ENCODE data around the gene SNX19. TPM values are rescaled to one million over a fixed set of nuclear protein-coding genes. Genes with fewer than 3 reads are reported as not detected.
A peak's percentile ranks its signal among the peaks of the same experiment; 100 is the strongest.

The SNX19 gene
- total RNA-seq, 2 donors from 2014 or later, result 102 to 126 TPM

GRCh38 chr11:130873761-130874160 is 42.5 kb downstream of the SNX19 start:
- no peak for TF ChIP-seq CTCF (IDR thresholded peaks at IDR 0.05)
- Histone ChIP-seq H3K9me3 (no peaks in the 10 kb centered on the region), H3K4me1 (ENCODE audit: control insufficient read depth in 1 of 2, low read depth in 2 of 2) (peaks cover 22 to 62% of the 10 kb centered on the region in 2 donors), H3K4me3 (no peak overlapping the region), H3K27ac (peak overlapping the region; percentile 93 to 94), H3K27me3 (replicated peaks; ENCODE audit: insufficient read depth) (no peaks in the 10 kb centered on the region), H3K36me3 (peaks cover 22% of the 10 kb centered on the region)
- no peak for ATAC-seq (ENCODE audit: insufficient number of reproducible peaks, low FRiP score, low read depth)
- no peak for DNase-seq (ENCODE audit: low spot score)

GRCh38 chr11:130872981-130873380 is 43.3 kb downstream of the SNX19 start:
- H3K27me3 ChIP-seq (replicated peaks; ENCODE audit: insufficient read depth), result no peaks in the 10 kb centered on the region
- H3K36me3 ChIP-seq, result peaks cover 15% of the 10 kb centered on the region
- ATAC-seq (ENCODE audit: insufficient number of reproducible peaks, low FRiP score, low read depth), result peak; percentile 47
- no peak for DNase-seq (ENCODE audit: low spot score)
- H3K27ac ChIP-seq, result peak overlapping the region; percentile 93 to 94
- peaks cover 22 to 55% of the 10 kb centered on the region in 2 donors for H3K4me1 ChIP-seq (ENCODE audit: control insufficient read depth in 1 of 2, low read depth in 2 of 2)
- no peak overlapping the region for H3K4me3 ChIP-seq
- TF ChIP-seq CTCF (IDR thresholded peaks at IDR 0.05), result no peak
- H3K9me3 ChIP-seq, result no peaks in the 10 kb centered on the region

GRCh38 chr11:130872513-130872912 is 43.8 kb downstream of the SNX19 start:
- DNase-seq (ENCODE audit: low spot score), result no peak
- Histone ChIP-seq H3K4me3 (no peak overlapping the region), H3K9me3 (no peaks in the 10 kb centered on the region), H3K4me1 (ENCODE audit: control insufficient read depth in 1 of 2, low read depth in 2 of 2) (peaks cover 22 to 52% of the 10 kb centered on the region in 2 donors), H3K27me3 (replicated peaks; ENCODE audit: insufficient read depth) (no peaks in the 10 kb centered on the region), H3K27ac (peak overlapping the region; percentile 93 to 94), H3K36me3 (peaks cover 15% of the 10 kb centered on the region)
- no peak for TF ChIP-seq CTCF (IDR thresholded peaks at IDR 0.05)
- ATAC-seq (ENCODE audit: insufficient number of reproducible peaks, low FRiP score, low read depth), result no peak

- Histone ChIP-seq H3K9me3 (no peaks in the 10 kb centered on the region), H3K4me1 (ENCODE audit: control insufficient read depth in 1 of 2, low read depth in 2 of 2) (peaks cover 22 to 51% of the 10 kb centered on the region in 2 donors), H3K36me3 (peaks cover 11% of the 10 kb centered on the region), H3K27me3 (replicated peaks; ENCODE audit: insufficient read depth) (no peaks in the 10 kb centered on the region), H3K27ac (peak overlapping the region; percentile 93 to 94), H3K4me3 (no peak overlapping the region)
- no peak for DNase-seq (ENCODE audit: low spot score)
- ATAC-seq (ENCODE audit: insufficient number of reproducible peaks, low FRiP score, low read depth), result no peak
- no peak for TF ChIP-seq CTCF (IDR thresholded peaks at IDR 0.05)
Observed at GRCh38 chr11:130872102-130872501, 44.2 kb downstream of the SNX19 start.

GRCh38 chr11:130871616-130872015 is 44.7 kb downstream of the SNX19 start:
- Histone ChIP-seq H3K36me3 (peaks cover 7% of the 10 kb centered on the region), H3K27ac (peak overlapping the region; percentile 93 to 94), H3K9me3 (no peaks in the 10 kb centered on the region), H3K4me1 (ENCODE audit: control insufficient read depth in 1 of 2, low read depth in 2 of 2) (peaks cover 27 to 53% of the 10 kb centered on the region in 2 donors), H3K27me3 (replicated peaks; ENCODE audit: insufficient read depth) (no peaks in the 10 kb centered on the region), H3K4me3 (no peak overlapping the region)
- DNase-seq (ENCODE audit: low spot score) (no peak), ATAC-seq (ENCODE audit: insufficient number of reproducible peaks, low FRiP score, low read depth) (no peak)
- TF ChIP-seq CTCF (IDR thresholded peaks at IDR 0.05), result no peak

Data from thoracic aorta (tissue), 2 donors.